HG03095 (cell line): ENCODE data around the gene MAP3K9.
"Not testable (repeated sequence)": the region's sequence is repeated elsewhere in the genome, so short reads cannot be mapped to it uniquely, and the experiment has no call there.

Experiments used
- ATAC-seq: cut with Tn5 transposase; IDR thresholded peaks from one replicate; pipeline ENCODE4 v1.9.1; 2021; ENCODE audit warnings: moderate library complexity; ENCODE audit not compliant: unreplicated experiment

Gene MAP3K9

DNA sequence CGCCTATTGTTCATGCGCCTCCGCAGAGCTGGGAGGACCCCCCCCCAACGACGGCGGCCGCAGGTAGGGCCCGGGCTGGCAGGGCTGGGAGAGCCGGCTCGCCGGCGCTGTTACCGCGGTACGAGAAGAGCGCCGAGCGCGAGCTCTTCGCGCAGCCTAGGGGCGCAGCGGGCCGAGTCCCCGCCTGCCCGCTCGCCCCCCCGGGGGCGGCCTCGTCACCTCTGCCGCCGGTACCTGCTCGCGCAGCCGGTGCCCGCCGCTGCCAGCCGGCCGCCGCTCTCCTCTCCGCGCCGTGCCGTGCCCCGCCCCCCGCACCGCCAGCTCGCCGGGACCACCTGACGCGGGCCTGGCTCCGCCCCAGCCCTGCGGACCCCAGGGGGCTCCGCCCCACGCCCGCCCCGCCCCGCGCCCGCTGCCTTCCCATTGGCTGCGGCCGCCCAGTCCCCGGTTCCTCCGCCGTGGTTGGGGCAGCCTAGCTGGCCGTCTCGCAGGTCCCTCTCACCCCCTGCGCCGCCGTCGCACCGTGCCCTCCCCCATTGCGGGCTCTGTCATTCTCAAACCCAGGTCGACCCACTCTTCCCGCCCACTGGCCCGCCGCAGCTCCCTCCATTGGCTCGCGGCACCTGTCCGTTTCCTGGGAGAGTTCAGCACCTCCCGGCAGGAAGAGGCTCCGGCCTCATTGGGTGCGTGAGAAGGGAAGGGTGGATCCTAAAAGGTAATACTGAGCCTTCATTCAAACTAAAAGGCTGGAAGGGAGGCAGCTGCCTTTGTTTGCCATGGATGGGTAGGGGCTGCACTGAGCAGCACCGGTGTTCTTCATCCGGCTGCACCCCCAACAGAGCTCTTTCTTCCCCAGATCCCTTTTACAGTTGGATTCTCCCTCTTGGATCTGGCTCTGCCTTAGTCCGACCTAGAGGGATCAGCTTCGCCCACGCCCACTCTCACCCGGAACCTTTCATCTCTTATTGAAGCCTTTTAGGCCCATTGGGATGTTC, at the start of gene MAP3K9:
Gene MAP3K9, minus strand, starts transcription at position 289 of the 995 bp plus-strand sequence. CDS start 342 bp downstream, outside the sequence.
- peak; percentile 85 for ATAC-seq

DNA sequence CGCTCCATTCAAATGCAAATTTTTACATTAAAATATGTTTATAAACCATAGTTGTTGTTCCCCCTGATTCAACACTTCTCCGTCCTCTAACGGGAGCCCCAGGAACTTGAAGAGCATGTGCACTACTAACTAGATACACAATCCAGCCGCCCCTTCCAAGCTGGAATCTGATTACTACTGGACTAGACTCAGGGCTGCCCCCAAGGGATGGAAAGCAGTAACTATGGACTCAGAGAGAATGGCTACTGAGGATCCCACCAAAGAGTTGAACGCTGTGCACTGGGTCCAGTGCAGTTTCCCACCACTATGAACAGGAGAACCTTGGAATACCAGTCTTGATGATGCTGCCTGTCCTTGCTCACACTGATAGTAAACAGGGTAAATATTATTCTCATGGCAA, 49.3 kb upstream of the MAP3K9 start:
- no peak for ATAC-seq

DNA sequence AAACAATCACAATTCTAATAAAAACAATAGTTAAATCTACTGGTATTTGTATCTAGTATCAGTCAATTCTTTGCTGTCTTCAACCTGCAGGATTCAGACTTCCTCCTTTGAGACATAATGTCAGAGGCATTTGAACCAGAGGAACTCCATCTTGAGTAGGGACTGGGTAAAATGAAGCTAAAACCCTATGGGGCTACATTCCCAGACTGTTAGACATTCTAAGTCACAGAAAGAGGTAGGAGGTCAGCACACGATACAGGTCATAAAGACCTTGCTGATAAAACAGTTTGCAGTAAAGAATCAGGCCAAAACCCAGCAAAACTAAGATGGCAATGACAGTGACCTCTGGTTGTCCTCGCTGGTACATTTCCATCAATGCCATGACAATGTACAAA, 48.2 kb upstream of the MAP3K9 start:
- no peak for ATAC-seq

DNA sequence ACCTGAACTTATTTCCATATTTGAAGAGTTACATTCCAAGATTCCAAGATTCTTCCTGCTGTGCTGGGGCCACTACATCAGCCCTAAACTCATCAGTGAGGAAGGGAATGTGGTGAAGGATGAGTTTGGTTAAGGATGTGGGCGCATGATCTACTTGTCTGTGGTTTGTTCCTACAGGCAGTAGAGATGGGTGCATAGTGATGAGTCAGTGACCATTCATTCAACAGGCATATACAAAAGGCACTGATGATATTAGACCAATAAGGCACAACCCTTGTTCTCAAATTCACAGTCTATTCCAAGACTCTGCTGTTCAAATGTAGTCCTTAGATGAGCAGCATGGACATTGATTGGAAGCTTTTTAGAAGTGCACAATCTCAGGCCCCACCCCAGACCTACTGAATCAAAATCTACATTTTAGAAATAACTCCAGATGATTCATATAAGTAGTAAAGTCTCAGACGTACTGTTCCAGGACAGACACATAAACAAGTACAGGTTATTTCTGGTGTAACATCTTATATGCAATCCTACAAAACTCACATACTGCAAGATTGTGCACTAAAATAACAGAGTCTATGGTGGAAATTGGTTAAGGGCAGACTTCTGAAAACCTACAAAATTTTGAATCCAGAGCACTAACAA, 47.7 kb upstream of the MAP3K9 start:
- no peak for ATAC-seq

DNA sequence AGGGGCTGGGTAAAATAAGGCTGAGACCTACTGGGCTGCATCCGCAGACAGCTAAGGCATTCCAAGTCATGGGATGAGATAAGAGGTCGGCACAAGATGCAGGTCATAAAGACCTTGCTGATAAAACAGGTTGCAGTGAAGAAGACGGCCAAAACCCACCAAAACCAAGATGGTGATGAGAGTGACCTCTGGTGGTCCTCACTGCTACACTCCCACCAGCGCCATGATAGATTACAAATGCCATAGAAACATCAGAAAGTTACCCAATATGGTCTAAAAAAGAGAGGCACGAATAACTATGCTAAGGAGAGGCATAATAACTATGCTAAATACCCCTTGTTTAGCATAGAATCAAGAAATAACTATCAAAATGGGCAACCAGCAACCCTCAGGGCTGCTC, 46.2 kb upstream of the MAP3K9 start:
- ATAC-seq = no peak

DNA sequence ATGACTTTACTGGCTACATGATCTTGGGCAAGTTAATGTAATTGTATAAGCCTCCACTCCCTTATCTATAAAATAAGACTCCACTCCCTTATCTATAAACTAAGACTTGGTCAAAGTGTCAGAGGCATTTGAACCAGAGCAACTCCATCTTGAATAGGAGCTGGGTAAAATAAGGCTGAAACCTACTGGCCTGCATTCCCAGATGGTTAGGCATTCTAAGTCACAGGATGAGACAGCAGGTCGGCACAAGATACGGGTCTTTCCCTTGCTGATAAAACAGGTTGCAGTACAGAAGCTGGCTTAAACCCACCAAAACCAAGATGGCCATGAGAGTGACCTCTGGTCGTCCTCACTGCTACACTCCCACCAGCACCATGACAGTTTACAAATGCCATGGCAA, 44.3 kb upstream of the MAP3K9 start:
- ATAC-seq = not testable (repeated sequence)

DNA sequence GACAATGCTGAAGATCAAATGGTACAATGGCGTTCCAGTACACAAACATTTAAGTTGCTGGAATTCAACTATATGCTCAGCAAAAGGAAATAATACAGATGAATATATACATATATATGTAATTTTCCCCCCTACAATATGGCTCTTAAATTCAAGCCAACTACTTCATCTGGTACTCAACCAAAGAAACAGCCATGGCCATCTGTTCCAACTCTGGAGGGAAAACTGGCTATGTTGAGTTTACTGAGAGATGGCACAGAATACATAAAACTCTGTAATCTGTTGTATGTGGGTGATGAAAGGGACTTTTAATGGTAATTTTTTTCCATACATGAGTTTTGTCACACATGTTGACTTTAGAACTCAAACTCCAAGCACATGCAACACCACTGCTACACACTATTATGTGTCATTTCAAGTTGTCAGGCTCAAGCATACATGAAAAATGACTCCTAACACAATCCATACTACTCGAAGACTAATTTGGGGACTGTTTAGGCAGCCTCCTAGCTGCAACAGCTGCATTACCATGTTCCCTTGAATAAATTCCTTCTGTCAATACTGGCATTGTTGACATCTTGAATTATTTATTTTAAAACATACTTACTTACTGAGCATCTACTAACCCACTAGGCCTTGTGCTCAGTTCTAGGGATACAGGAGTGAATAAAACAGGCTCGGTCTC, 38.2 kb upstream of the MAP3K9 start:
- no peak for ATAC-seq

DNA sequence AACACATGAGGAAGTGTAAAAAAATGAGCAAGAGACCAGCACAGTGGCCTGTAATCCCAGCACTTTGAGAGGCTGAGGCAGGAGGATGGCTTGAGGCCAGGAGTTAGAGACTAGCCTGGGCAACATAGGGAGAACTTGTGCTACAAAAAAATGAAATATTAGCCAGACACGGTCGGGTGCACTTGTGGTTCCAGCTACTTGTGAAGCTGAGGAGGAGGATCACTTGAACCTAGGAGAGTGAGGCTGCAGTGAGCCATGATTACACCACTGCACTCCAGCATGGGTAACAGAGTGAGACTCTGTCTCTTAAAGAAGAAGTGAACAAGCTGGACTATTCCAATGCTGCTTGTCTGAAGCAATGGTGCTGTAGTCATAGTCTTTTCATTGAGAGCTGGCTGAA, 36.3 kb upstream of the MAP3K9 start:
- no peak for ATAC-seq

- ATAC-seq = no peak
Measured at GRCh38 chr14:70842851-70843462, 33.6 kb upstream of the MAP3K9 start.

GRCh38 chr14:70838076-70838475, 28.8 kb upstream of the MAP3K9 start:
- ATAC-seq = no peak

- ATAC-seq = no peak
Measured at GRCh38 chr14:70836946-70837345, 27.6 kb upstream of the MAP3K9 start.

- no peak for ATAC-seq
Measured at GRCh38 chr14:70833884-70834283, 24.6 kb upstream of the MAP3K9 start.

DNA sequence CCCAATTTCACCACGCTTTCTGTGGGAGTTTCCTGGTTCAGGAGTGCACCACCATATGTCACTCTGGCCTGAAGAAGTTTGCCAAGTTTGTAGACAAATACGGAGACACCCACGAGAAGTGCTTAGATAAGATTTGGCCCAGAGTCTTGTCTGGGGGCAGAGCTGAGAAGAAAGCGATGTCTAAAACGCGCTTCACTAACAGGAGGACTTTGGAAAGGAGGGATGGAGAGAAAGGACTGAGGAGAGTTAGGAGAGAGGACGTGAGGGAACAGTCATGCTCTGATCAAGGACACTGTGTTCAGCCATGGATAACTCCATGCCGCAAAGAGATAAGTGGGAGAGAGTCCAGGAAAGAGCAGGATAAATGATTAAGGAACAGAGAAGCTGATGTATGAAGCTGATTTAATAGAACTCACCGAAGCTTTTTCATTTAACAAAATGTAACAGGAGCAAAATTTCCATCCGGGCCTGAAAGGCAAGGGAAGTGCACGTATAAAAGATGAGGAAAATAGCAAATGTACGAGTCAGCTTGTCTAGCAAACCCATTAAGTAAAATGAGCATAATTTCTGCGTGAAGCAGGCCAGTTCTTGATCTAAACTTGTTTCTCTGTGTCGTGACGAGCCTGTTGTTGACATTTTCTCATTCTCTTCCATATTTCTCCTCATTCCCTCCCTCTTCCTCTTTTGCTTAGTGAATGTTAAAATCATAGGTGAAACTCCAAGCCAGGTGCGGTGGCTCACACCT, 23.4 kb upstream of the MAP3K9 start:
- no peak for ATAC-seq

DNA sequence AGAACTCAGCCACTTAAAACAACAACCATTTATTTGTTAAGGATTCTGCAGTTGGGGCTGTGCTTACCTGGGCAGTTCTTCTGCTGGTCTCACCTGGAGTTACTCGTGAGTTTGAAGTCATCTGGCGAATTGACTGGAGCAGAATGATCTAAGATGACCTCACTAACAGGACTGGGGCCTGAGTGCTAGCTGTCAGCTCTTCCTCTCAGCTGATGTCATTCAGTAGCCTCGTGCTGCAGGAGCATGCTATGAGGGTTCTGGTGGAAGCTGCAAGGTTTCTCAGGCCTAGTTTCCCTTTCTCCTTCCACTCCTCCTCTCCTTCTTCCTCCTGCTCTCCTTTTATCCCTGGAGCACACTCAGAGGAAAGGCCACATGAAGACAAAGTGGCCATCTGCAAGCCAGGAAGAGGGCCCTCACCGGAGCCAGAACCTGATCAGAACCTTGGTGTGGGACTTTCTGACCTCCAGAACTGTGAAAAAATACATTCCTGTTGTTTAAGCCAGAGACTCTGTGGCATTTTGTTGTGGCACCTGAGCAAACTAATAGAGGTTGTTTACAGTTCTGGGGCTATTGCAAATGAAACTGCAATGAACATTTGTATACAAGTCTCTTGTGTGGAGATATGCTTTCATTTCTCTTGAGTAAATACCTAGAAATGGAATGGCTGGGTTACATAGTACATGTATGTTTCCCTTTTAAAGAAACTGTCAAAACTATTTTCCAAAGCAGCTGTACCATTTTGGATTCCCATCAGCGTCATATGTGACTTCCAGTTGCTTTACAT, 21.9 kb upstream of the MAP3K9 start:
- ATAC-seq = no peak

GRCh38 chr14:70828188-70828587, 18.9 kb upstream of the MAP3K9 start:
- no peak for ATAC-seq

DNA sequence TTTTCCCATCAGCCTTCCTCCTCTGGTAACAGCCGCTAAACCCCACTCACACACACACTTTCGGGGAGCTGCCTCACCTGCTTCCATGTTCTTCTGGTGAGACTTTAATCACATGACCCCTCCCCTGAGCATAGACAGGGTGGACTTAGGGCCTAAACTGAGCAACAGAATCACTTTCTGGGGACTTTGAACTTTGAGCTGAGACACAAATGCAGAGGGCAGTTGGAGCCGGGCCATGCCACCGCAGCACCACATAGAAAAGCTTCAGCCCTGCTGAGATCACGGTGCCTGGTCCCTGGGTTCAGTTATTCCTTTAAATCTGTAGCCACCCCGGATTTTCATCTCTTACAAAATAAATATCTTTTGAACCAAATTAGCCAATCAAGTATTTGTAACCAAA, 18.4 kb upstream of the MAP3K9 start:
- ATAC-seq = no peak

DNA sequence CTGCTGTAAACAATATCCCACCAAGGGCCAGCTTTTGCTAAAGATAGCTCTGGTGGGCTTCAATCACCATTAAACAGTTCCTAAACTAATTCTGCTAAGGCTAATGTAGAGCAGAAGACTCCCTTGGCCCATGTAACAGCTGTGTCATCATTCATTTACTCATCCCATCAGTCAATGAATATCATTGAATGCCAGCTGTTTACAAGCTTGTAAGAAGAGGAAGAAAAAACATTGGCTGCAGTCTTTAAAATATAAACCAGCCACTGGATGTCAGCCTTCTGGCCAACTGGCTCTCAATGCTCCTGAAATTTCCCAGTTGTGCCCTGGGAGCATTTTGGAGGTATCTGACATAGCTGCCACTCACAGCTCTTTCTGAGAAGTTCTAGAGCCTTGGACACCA, 18.0 kb upstream of the MAP3K9 start:
- no peak for ATAC-seq

DNA sequence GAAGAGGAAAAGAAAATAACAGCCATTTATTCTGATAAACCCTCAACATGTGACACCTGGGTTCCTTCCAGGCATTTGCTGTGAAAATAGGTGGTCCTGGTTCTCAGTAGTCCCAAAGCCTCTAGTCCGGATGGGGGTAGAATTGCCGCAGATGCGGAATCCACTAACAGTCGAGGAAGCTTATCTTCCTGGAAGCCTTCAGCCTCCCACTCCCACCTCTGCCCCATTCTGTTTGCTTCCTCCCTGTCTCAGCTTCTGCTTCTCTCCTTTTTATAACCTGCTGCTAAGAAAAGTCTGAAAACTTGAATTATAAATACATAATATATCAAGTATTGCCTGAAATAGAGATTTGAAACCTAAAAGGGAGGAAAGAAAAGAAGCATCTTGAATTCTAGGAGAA, 14.0 kb upstream of the MAP3K9 start:
- ATAC-seq = no peak

DNA sequence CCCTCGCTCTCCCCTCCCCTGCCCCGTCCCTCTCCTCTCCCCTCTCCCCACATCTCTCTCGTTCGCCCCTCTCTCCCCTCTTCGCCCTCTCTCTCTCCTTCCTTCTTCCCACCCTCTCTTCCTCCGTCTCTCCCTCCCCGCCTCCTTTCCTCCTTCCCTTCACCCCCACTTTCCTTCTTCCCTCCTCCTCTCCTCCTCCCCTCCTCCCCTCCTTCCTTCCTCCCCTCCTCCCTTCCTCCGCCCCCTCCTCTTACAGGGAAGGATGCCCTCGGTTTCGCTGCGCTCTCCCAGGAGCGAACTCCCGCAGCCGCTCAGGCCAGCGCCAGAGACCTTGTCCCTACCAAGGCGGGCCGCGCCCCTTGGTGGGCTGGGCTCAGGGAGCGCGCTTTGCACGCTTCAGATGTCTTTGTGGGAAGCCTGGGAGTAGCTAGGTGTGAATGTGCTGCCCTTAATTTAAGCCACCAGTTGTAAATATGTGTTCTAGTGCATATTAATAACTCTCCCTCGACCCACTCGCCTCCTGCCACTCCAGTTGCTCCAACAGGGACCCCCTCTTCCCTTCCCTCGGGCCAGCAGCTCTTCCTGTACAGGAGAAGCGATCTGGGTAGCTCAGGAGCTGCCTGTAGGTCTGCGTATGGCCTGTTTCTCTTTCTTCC, 13.3 kb upstream of the MAP3K9 start:
- no peak for ATAC-seq
